Kidney epithelial cell (primary cell): ENCODE measurements around the gene SOX21. TPM values are rescaled to one million over a fixed set of nuclear protein-coding genes. Genes with fewer than 3 reads are reported as not detected.

Source experiments
- DNase-seq: peaks from one replicate; pipeline ENCODE4 v3.0.0-alpha.2; 2010; ENCODE audit warnings: low read depth
- H3K27me3 ChIP-seq: 2 replicates; pipeline ENCODE4 v1.6.0; 2011; ENCODE audit warnings: low read length; ENCODE audit not compliant: control insufficient read depth, insufficient read depth
- H3K36me3 ChIP-seq: 2 replicates; pipeline ENCODE4 v1.5.1; 2011; ENCODE audit warnings: low read length; ENCODE audit not compliant: control insufficient read depth, insufficient read depth
- H3K4me3 ChIP-seq: 2 replicates; pipeline ENCODE4 v1.5.1; 2011; ENCODE audit warnings: low read depth, mild to moderate bottlenecking, control low read depth, low read length
- CTCF ChIP-seq: IDR thresholded peaks from 2 replicates; pipeline ENCODE4 v1.5.1; 2011; ENCODE audit warnings: mild to moderate bottlenecking, moderate library complexity, low read length, control low read depth, inconsistent platforms; ENCODE audit not compliant: insufficient read depth, poor library complexity, severe bottlenecking
- total RNA-seq: library from RNA; depleted of rRNA; stranded (reverse); fragments of >200 nt; gene quantifications from 2 replicates; pipeline ENCODE4 v1.2.3, GENCODE V29; 2015

SOX21 gene
- total RNA-seq, 1 donor from 2014 or later, result not detected

GRCh38 chr13:94706843-94707399 is 5.4 kb downstream of the SOX21 start:
- DNase-seq, result no peak
- Histone ChIP-seq H3K36me3 (no peaks in the 10 kb centered on the region), H3K4me3 (no peak overlapping the region), H3K27me3 (peaks cover 93% of the 10 kb centered on the region)
- TF ChIP-seq CTCF, result no peak

GRCh38 chr13:94706101-94706842 is 6.1 kb downstream of the SOX21 start:
- no peak for DNase-seq
- H3K27me3 ChIP-seq, result peaks cover 95% of the 10 kb centered on the region
- TF ChIP-seq CTCF, result no peak

GRCh38 chr13:94705081-94706030 is 7.0 kb downstream of the SOX21 start:
- TF ChIP-seq CTCF, result no peak
- Histone ChIP-seq H3K4me3 (no peak overlapping the region), H3K27me3 (peaks cover 94% of the 10 kb centered on the region), H3K36me3 (no peaks in the 10 kb centered on the region)
- no peak for DNase-seq

More at GRCh38 chr13:94706101-94706842, 6.1 kb downstream of the SOX21 start:
- H3K36me3 ChIP-seq, result no peaks in the 10 kb centered on the region
- H3K4me3 ChIP-seq, result no peak overlapping the region

GRCh38 chr13:94704377-94705080 is 7.8 kb downstream of the SOX21 start:
- Histone ChIP-seq H3K36me3 (no peaks in the 10 kb centered on the region), H3K27me3 (peaks cover 96% of the 10 kb centered on the region), H3K4me3 (no peak overlapping the region)
- no peak for DNase-seq
- no peak for TF ChIP-seq CTCF

GRCh38 chr13:94703721-94704314 is 8.5 kb downstream of the SOX21 start:
- no peak for DNase-seq
- TF ChIP-seq CTCF, result no peak
- H3K36me3 ChIP-seq, result no peaks in the 10 kb centered on the region
- peaks cover 95% of the 10 kb centered on the region for H3K27me3 ChIP-seq
- no peak overlapping the region for H3K4me3 ChIP-seq
